Thyroid gland (tissue), 4 donors: ENCODE results near the gene EHBP1.

Source experiments
- POLR2A ChIP-seq, 2 donors: fragments of 450-650 bp; IDR thresholded peaks; one replicate each; pipeline ENCODE4 v1.6.1; 2017; ENCODE audit warnings: antibody characterized with exemption in 2 of 2, mild to moderate bottlenecking in 2 of 2, moderate library complexity in 1 of 2
- TF ChIP-seq, protein P1 (sequence below), 6 experiments: fragments of 200-600 bp in 3 of 6; fragments of 450-650 bp in 3 of 6; sonication (generic) in 3 of 6; IDR thresholded peaks; one replicate each; pipeline ENCODE4 v1.5.1; 2016 to 2019; ENCODE audit warnings: antibody characterized with exemption in 6 of 6, mild to moderate bottlenecking in 2 of 6, inconsistent platforms in 1 of 6, moderate library complexity in 1 of 6

DNA sequence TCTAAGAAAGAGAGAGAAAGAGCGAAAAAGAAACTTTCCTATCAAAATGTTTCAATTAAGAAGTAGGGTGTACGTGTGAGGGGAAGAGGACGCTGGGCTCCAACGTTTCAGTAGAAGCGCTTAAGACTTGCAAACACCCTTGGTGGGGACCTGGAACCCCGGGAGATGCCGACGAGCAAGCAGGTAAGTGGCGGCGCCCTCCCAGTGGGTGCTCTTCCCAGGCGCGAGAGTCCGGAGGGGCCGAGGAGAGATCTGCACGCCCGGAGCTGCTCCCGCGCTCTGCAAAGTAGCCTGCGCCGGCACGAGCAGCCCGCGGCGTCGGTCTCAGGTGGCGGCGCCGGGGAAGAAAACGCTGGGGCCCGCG, 344.4 kb downstream of the EHBP1 start:
- no peak for TF ChIP-seq POLR2A (IDR thresholded peaks at IDR 0.05)
- TF ChIP-seq, protein P1, sequence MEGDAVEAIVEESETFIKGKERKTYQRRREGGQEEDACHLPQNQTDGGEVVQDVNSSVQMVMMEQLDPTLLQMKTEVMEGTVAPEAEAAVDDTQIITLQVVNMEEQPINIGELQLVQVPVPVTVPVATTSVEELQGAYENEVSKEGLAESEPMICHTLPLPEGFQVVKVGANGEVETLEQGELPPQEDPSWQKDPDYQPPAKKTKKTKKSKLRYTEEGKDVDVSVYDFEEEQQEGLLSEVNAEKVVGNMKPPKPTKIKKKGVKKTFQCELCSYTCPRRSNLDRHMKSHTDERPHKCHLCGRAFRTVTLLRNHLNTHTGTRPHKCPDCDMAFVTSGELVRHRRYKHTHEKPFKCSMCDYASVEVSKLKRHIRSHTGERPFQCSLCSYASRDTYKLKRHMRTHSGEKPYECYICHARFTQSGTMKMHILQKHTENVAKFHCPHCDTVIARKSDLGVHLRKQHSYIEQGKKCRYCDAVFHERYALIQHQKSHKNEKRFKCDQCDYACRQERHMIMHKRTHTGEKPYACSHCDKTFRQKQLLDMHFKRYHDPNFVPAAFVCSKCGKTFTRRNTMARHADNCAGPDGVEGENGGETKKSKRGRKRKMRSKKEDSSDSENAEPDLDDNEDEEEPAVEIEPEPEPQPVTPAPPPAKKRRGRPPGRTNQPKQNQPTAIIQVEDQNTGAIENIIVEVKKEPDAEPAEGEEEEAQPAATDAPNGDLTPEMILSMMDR (IDR thresholded peaks at IDR 0.05), result no peak
